Left hindlimb (tissue), 1 donor: ENCODE measurements around the gene ZNF644.
"Not testable (repeated sequence)": the region's sequence is repeated elsewhere in the genome, so short reads cannot be mapped to it uniquely, and the experiment has no call there.

Experiments
- DNase-seq: peaks from one replicate; pipeline ENCODE4 v3.0.0-alpha.2; 2018

Gene ZNF644

GRCh38 chr1:90977522-90977921 lies 44.3 kb downstream of the ZNF644 start:
- no peak for DNase-seq

DNA sequence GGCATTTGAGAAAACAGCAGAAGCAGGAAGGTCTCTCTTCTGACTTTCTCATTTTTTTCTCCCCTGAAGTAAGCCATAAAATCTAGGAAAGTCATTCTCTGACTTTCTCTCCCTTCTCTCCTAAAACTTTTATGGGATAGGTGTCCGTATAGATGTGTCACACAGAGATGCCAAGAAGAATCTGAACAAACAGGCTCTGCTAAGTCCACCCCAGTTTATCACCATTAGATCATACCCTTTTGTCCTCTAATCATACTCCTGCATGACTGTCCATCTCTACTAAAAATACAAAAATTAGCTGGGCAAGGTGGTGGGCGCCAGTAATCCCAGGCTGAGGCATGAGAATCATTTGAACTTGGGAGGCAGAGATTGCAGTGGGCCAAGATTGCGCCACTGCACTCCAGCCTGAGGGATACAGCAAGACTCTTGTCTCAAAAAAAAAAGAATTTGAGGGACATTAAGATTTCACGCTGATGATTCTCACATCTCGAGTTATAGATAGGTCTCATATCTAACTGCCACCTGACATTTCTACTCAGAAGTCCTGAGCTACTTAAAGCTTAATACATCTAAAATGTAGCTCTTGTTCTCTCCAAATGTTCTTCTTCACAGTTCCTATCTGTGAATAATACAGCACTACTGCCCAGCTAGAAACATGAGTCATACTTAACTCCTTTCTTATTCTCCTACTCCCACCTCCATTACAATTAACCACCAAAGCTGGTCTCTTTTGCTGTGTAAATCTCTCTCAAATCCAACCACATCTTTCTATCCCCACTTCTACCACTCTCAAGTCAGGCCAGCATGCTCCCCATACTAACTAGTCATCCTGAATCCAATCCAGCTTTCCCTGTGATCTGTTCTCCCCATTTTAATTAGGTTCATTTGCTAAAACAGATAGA lies 47.7 kb downstream of the ZNF644 start:
- no peak for DNase-seq

DNA sequence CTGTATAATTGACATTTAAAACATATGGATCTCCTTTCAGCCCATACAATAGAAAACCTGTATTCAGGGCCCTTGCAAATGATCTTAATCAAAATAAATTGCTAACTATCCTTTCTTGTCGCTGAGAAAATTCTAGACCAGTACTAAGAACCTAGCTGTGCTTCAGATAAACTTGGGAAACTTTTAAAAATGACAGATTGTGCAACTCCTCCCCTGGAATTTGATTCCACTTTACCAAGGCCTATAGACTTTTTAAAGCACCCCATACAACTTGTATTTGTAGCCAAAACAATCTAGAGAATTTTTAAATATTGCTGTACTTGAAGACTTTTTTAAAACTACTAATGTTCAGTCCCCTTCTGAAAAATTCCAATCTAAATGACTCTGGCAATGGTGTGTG lies 51.6 kb downstream of the ZNF644 start:
- DNase-seq = no peak

- DNase-seq = no peak
Measured at GRCh38 chr1:90969241-90969640, 52.6 kb downstream of the ZNF644 start.

DNA sequence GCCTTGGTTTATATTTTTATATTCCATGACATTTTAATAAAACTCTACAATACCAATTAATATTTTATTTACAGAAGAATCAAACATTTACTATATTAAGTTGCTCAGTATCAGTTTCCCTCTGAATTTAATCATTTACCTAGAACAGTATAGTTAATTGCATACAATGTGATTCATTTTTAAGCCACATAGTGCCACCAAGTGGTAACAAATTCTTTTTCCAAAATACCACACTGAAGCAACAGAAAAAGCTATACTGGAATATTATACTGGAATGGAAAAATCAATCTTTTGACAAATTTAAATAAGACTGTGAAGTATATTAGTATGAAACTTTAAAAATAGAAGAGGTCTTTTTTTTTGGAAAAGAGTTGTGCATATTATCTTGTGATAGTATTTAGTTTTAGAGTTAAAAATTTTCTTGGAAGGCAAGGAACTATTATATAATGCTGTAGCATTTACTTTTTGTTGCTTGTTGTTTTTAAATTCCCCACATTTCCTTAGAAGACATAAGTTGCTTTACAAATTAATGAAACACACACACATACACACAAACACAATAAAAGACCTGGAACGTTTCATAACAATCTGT lies 57.3 kb downstream of the ZNF644 start:
- no peak for DNase-seq

- no peak for DNase-seq
Measured at GRCh38 chr1:90963651-90964050, 58.2 kb downstream of the ZNF644 start.

GRCh38 chr1:90963236-90963635 lies 58.6 kb downstream of the ZNF644 start:
- DNase-seq = no peak

DNA sequence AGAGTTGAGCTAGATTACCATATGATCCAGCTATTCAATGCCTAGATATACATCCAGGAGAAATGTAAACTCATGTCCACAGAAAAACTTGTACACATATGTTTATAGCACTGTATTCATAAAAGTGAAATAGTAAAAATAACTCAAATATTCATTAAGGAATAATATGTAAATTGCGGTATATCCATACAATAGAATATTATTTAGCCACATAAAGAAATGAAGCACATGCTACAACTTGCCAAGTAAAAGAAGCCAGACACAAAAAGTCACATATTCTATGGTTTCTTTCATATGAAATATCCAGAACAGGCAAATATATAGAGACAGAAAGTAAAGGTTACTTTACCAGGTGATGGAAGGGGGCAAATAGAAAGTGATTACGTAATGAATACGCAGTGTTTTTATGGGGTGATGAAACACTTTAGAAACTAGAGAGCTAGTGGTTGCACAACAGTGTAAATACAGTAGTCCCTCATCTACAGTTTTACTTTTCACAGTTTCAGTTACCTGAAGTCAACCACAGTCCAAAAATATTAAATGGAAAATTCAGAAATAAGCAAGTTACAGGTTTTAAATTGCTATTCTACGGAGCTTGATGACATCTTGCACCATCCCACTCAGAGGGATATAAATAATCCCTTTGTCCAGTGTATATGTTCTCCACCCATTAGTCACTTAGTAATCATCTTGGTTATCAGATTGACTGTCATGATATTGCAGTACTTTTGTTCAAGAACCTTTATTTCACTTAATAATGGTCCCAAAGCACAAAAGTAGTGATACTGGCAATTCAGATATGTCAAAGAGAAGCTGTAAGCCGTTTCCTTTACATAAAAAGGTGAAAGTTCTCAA lies 62.3 kb downstream of the ZNF644 start:
- DNase-seq = no peak

GRCh38 chr1:90957497-90957896 lies 64.3 kb downstream of the ZNF644 start:
- DNase-seq = no peak

- no peak for DNase-seq
Measured at GRCh38 chr1:90955769-90956168, 66.1 kb downstream of the ZNF644 start.

DNA sequence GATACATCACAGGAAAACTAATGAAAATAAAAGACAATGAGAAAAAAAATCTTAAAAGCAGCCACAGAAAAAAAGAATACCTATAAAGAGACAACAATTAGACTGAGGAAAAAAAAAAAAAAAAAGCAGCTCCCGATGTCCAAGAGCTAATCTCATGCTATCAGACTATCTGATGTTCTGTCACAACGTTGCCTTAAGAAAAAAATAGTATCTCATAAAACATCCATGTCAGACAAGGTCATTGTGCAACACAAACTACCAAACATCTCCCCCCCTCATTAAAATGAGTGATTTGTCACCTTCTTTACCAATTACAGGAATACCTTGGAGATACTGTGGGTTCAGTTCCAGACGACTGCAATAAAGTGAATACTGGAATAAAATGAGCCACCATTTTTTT lies 68.9 kb downstream of the ZNF644 start:
- DNase-seq = no peak

- no peak for DNase-seq
Measured at GRCh38 chr1:90951009-90951408, 70.8 kb downstream of the ZNF644 start.

- DNase-seq = no peak
Measured at GRCh38 chr1:90948301-90948700, 73.5 kb downstream of the ZNF644 start.

DNA sequence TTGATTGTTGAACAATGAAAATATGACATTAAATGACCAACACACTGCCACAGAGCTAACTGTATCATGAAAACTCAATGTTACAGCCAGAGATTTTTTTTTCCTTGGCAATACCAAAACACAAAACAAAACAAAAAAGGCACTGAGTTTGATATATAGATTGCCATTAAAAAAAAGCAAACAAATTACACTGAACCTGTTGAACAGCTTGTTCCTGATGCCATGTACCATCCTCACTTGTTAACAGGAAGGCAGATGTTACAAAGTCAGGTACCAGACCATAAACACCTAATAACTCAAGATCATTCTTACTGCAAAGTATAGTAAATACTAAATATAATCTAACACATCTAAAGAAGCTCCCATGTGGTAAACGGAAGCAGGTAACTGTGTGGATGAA lies 75.2 kb downstream of the ZNF644 start:
- DNase-seq = no peak

GRCh38 chr1:90945287-90945686 lies 76.5 kb downstream of the ZNF644 start:
- DNase-seq = no peak

DNA sequence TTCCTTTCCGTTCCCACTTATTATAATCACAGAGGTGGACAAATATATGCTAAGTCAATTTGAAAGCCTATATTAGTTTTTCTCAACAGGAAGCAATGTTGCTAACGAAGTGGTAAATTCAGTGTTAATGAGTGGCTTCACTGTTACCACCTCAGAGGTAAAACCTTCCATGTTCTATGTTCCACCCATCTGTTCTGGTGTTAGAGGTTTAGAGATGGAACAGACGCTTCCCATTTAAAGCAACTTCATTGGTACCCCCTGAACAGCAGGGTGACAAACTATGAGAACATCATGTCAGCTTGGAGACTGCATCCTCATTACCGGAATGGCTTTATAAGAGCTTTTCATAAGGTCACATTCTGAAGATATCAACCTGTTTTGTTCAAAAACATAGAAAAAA lies 77.9 kb downstream of the ZNF644 start:
- DNase-seq = no peak

DNA sequence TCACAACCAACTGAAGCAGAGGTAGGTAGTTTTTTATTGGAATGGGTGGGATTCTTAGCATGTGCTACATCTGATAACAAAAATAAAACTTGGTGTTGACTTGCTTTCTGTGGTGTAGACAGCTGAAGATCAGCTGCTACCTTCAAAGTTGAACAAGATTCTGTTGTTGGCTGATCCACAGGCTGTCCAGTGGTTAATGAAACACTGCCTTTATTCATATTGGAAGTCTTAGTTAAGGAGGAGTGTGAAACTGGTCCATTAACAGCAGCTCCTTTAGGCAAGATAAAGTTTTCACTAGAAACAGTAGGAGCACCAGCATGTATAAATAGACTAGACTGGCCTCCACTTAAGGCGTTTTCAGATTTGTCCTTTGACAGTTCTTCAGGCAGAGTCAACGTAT lies 81.1 kb downstream of the ZNF644 start:
- DNase-seq = no peak

DNA sequence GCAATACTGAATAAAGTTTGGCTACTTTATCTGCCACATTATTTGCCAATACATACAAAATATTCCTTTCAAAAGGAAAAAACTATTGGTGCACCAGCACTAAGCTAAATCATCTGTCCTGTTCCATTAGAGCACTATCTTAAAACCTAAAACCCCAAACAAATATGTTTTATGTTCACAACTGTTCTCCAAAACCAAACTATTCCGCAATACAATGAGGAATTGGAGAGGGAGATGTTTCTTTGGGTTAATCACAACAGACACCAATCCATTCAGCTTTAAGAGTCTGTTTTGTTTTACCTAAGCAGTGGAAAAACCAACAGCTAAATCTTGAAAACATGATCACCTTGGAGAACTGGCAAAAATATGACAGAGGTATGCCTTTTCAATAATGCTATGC lies 85.1 kb downstream of the ZNF644 start:
- DNase-seq = no peak

DNA sequence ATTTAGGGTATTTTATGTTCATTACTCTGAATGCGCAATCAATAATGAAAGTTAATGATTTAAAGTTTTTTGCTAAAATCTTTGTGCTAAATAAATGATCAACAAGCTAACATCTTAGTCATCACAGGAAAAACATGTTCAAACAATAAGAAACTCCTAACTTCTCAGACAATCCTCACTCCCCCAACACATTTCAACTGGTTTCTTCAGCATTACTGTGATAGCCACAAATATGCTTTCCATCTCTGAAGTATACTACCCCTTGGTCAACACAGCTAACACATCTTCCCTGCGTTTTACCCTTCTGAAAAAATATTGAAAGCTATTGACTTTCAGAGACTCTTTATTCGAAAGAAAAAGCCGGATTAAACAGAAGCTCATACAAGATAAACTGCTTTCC lies 85.8 kb downstream of the ZNF644 start:
- no peak for DNase-seq

- not testable (repeated sequence) for DNase-seq
Measured at GRCh38 chr1:90928231-90928630, 93.6 kb downstream of the ZNF644 start.

DNA sequence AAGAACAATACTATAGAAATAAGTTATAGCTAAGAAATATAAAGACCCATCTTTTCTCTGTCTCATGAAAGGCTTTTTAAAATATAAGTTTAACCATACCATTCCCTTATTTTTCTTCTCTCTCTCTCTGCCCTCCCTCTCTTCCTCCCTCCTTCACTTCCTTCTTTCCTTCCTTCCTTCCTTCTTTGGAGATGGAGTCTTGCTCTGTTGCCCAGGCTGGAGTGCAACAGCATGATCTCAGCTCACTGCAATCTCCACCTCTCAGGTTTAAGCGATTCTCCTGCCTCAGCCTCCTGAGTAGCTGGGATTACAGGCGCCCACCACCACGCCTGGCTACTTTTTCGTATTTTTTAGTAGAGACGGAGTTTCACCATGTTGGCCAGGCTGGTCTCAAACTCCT lies 94.2 kb downstream of the ZNF644 start:
- not testable (repeated sequence) for DNase-seq

GRCh38 chr1:90926971-90927370 lies 94.9 kb downstream of the ZNF644 start:
- no peak for DNase-seq
